Measurements from ENCODE around the gene CAND1. TPM values are rescaled to one million over a fixed set of nuclear protein-coding genes. Genes with fewer than 3 reads are reported as not detected.

Gene CAND1
- total RNA-seq, 1 experiment from 2014 or later: 230 TPM

GRCh38 chr12:67333649-67334048 lies 64.5 kb downstream of the CAND1 start:
- H3K18ac ChIP-seq (ENCODE audit: insufficient read length, low read depth, low read length): no peak overlapping the region
- H2BK120ac ChIP-seq (ENCODE audit: low read depth, low read length, poor library complexity, severe bottlenecking): no peak overlapping the region
- no peak overlapping the region for H4K8ac ChIP-seq (replicated peaks; ENCODE audit: insufficient read length, low read depth, low read length)
- H4K5ac ChIP-seq (ENCODE audit: insufficient read length, low read depth, low read length): no peak overlapping the region
- no peak overlapping the region for H3K4ac ChIP-seq (ENCODE audit: low read depth, low read length)
- H3K27ac Mint-ChIP-seq: no peak overlapping the region
- TF ChIP-seq, protein P1, sequence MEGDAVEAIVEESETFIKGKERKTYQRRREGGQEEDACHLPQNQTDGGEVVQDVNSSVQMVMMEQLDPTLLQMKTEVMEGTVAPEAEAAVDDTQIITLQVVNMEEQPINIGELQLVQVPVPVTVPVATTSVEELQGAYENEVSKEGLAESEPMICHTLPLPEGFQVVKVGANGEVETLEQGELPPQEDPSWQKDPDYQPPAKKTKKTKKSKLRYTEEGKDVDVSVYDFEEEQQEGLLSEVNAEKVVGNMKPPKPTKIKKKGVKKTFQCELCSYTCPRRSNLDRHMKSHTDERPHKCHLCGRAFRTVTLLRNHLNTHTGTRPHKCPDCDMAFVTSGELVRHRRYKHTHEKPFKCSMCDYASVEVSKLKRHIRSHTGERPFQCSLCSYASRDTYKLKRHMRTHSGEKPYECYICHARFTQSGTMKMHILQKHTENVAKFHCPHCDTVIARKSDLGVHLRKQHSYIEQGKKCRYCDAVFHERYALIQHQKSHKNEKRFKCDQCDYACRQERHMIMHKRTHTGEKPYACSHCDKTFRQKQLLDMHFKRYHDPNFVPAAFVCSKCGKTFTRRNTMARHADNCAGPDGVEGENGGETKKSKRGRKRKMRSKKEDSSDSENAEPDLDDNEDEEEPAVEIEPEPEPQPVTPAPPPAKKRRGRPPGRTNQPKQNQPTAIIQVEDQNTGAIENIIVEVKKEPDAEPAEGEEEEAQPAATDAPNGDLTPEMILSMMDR (conservative IDR thresholded peaks at IDR 0.05): no peak
- WGBS (ENCODE audit: extremely low coverage, insufficient read length, low lambda C conversion rate): no CpG with 5 or more reads among the region's 1 CpG
- H3K79me1 ChIP-seq (ENCODE audit: insufficient read depth, low read depth, low read length, poor library complexity, severe bottlenecking): no peaks in the 10 kb centered on the region
- no peak overlapping the region for H2BK15ac ChIP-seq (ENCODE audit: low read depth, low read length)
- no peak overlapping the region for H3T11ph ChIP-seq (ENCODE audit: low read length)
- no peak overlapping the region for H2BK20ac ChIP-seq (ENCODE audit: low read depth, low read length, poor library complexity, severe bottlenecking)
- H2AFZ ChIP-seq (ENCODE audit: low read length): no peak overlapping the region
- H2BK5ac ChIP-seq (ENCODE audit: insufficient read length, low read length): no peak overlapping the region
- H4K91ac ChIP-seq (ENCODE audit: insufficient read length, low read depth, low read length): no peak overlapping the region
- H3K4me1 Mint-ChIP-seq: no peaks in the 10 kb centered on the region
- H3K27ac ChIP-seq (ENCODE audit: insufficient read length, low read depth, low read length): no peak overlapping the region
- H3K23me2 ChIP-seq (ENCODE audit: insufficient read length, low read depth, low read length, poor library complexity, severe bottlenecking): no peaks in the 10 kb centered on the region
- no peaks in the 10 kb centered on the region for H3K27me3 ChIP-seq (ENCODE audit: insufficient read depth, low read length)
- no peaks in the 10 kb centered on the region for H3K4me1 ChIP-seq (ENCODE audit: insufficient read depth, low read length)
- peaks cover 1 to 13% (median 2%) of the 10 kb centered on the region in 3 experiments for H3K36me3 Mint-ChIP-seq (ENCODE audit: insufficient read depth in 1 of 3, low read depth in 3 of 3)
- no peak overlapping the region for H3K4me3 Mint-ChIP-seq
- no peaks in the 10 kb centered on the region for H3K27me3 Mint-ChIP-seq (ENCODE audit: low read depth)
- H3K9me3 Mint-ChIP-seq: peaks cover 8 to 10% of the 10 kb centered on the region in 2 experiments; a peak in 3 of 5 replicates
- H4K20me1 ChIP-seq (ENCODE audit: control insufficient read depth, insufficient read depth, insufficient read length): no peaks in the 10 kb centered on the region
- no peak overlapping the region for H2AK5ac ChIP-seq (ENCODE audit: insufficient read length, low read length)
- no peak overlapping the region for H2BK12ac ChIP-seq (ENCODE audit: insufficient read length, low read depth, low read length)
- H3K56ac ChIP-seq (ENCODE audit: insufficient read length, low read depth, low read length): no peak overlapping the region
- no peak for DNase-seq
- H3K14ac ChIP-seq (ENCODE audit: insufficient read depth, low read length): no peak overlapping the region
- no peak overlapping the region for H3K23ac ChIP-seq (ENCODE audit: insufficient read length, low read depth, low read length)
- H3K79me2 ChIP-seq (ENCODE audit: insufficient read depth, low read length): no peaks in the 10 kb centered on the region
- H3K4me2 ChIP-seq (ENCODE audit: insufficient read depth, insufficient read length, low read length): no peak overlapping the region
- H3K9me3 ChIP-seq (ENCODE audit: control insufficient read depth, low read depth, low read length): no peaks in the 10 kb centered on the region
- no peak overlapping the region for H3K9ac ChIP-seq (ENCODE audit: extremely low read depth, insufficient read length, low read length)

Data from H9 (cell line).